ENCODE results near the gene CUX1.
"Not testable (repeated sequence)": the region's sequence is repeated elsewhere in the genome, so short reads cannot be mapped to it uniquely, and the experiment has no call there.

CUX1 gene

GRCh38 chr7:102019461-102019860 is 202.0 kb downstream of the CUX1 start:
- no peak for DNase-seq

GRCh38 chr7:102021841-102022618 is 204.6 kb downstream of the CUX1 start:
- no peak for DNase-seq

GRCh38 chr7:102024005-102024768 is 206.8 kb downstream of the CUX1 start:
- DNase-seq, result no peak

GRCh38 chr7:102024769-102025391 is 207.5 kb downstream of the CUX1 start:
- no peak for DNase-seq

GRCh38 chr7:102025777-102026176 is 208.4 kb downstream of the CUX1 start:
- DNase-seq, result not testable (repeated sequence)

- DNase-seq, result no peak
Measured at GRCh38 chr7:102028206-102028826, 210.9 kb downstream of the CUX1 start.

- no peak for DNase-seq
Measured at GRCh38 chr7:102029616-102030015, 212.2 kb downstream of the CUX1 start.

- no peak for DNase-seq
Measured at GRCh38 chr7:102030696-102031095, 213.3 kb downstream of the CUX1 start.

GRCh38 chr7:102036958-102037357 is 219.5 kb downstream of the CUX1 start:
- no peak for DNase-seq

GRCh38 chr7:102039706-102040105 is 222.3 kb downstream of the CUX1 start:
- DNase-seq, result no peak

- no peak for DNase-seq
Measured at GRCh38 chr7:102040569-102040968, 223.1 kb downstream of the CUX1 start.

GRCh38 chr7:102042016-102042656 is 224.7 kb downstream of the CUX1 start:
- no peak for DNase-seq

- DNase-seq, result not testable (repeated sequence)
Measured at GRCh38 chr7:102042796-102043195, 225.4 kb downstream of the CUX1 start.

GRCh38 chr7:102044641-102044983 is 227.2 kb downstream of the CUX1 start:
- no peak for DNase-seq

- DNase-seq, result peak; percentile 52
Measured at GRCh38 chr7:102044984-102045673, 227.7 kb downstream of the CUX1 start.

- no peak for DNase-seq
Measured at GRCh38 chr7:102045681-102046372, 228.4 kb downstream of the CUX1 start.

- no peak for DNase-seq
Measured at GRCh38 chr7:102046373-102047117, 229.1 kb downstream of the CUX1 start.

GRCh38 chr7:102047167-102047566 is 229.7 kb downstream of the CUX1 start:
- no peak for DNase-seq

- no peak for DNase-seq
Measured at GRCh38 chr7:102049765-102050164, 232.3 kb downstream of the CUX1 start.

GRCh38 chr7:102050864-102051460 is 233.5 kb downstream of the CUX1 start:
- no peak for DNase-seq

Data from midbrain (tissue), 1 donor.